ENCODE measurements around the gene ADCY5. TPM values are rescaled to one million over a fixed set of nuclear protein-coding genes. Genes with fewer than 3 reads are reported as not detected.

ADCY5 gene
- total RNA-seq, 1 donor from 2014 or later, result not detected

DNA sequence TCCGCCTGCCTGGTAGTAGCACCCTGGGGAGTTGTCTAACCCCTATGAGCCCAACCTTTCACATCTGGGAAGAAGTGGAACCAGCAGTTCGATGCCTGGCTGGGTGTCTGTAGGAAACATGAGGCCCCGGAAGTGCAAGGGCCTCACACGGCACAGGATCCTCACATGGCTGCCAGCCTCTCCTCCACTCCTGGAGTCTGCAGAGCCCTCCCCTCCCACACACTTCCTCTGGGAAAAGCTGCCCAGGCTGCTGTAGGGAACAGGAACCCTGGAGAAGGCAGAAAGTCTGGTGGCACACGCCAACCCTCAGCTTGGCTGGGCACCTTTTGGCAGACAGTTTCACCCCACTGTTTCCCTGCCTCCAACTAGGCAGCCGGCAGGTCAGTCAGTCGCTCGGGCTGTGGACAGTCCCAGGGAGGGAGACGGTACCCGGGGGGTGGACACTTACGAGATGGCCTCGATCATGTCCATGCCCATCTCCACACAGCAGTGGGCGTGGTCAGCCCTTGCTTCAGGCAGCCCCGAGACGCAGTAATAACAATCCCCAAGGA lies 118.4 kb downstream of the ADCY5 start:
- Histone ChIP-seq H3K36me3 (ENCODE audit: control insufficient read depth, insufficient read depth, low read length) (no peaks in the 10 kb centered on the region), H3K4me3 (ENCODE audit: low read depth, low read length) (no peak overlapping the region), H3K27me3 (ENCODE audit: control insufficient read depth, insufficient read depth, low read length) (peaks cover 2% of the 10 kb centered on the region)
- FAIRE-seq, result no peak
- no peak for DNase-seq (ENCODE audit: low read depth)
- TF ChIP-seq, protein P1, sequence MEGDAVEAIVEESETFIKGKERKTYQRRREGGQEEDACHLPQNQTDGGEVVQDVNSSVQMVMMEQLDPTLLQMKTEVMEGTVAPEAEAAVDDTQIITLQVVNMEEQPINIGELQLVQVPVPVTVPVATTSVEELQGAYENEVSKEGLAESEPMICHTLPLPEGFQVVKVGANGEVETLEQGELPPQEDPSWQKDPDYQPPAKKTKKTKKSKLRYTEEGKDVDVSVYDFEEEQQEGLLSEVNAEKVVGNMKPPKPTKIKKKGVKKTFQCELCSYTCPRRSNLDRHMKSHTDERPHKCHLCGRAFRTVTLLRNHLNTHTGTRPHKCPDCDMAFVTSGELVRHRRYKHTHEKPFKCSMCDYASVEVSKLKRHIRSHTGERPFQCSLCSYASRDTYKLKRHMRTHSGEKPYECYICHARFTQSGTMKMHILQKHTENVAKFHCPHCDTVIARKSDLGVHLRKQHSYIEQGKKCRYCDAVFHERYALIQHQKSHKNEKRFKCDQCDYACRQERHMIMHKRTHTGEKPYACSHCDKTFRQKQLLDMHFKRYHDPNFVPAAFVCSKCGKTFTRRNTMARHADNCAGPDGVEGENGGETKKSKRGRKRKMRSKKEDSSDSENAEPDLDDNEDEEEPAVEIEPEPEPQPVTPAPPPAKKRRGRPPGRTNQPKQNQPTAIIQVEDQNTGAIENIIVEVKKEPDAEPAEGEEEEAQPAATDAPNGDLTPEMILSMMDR (IDR thresholded peaks at IDR 0.05; ENCODE audit: insufficient read depth, low read length, severe bottlenecking), result no peak

DNA sequence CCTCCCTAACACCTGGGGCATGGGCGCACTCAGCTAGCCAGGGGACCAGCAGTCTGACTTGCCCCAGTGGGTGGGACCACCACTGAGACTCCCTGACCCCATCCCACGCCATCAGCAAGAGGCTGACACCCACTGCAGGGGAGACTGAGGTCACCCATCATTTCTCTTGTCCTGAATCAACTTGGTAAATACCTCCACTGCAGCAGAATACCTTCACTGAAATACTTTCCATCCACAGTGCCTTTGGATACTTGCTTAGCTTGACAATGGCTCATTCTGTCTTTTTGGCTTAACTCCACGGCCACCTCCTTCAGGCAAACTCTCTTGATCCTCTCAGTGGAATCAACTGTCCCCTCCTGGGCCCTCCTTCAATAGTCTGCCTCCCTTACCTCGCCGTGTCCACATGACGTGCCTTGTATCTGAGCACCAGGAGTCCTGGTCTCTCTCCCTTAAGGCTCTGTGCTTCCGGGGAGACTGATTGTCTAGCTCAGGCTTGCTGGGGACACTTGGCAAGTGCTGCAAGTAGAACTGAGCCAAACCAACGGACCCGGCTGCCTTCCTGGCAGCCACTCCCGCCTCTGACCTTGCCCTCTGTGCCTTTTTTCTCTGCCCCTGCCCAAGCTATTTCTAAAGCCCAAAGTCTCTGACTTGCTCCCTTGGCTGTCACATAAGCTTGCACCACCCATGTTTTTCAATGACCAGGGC lies 119.1 kb downstream of the ADCY5 start:
- DNase-seq (ENCODE audit: low read depth) (no peak), FAIRE-seq (peak; percentile 28)
- TF ChIP-seq, protein P1 (IDR thresholded peaks at IDR 0.05; ENCODE audit: insufficient read depth, low read length, severe bottlenecking), result no peak
- Histone ChIP-seq H3K27me3 (ENCODE audit: control insufficient read depth, insufficient read depth, low read length) (peaks cover 3% of the 10 kb centered on the region), H3K4me3 (ENCODE audit: low read depth, low read length) (no peak overlapping the region), H3K36me3 (ENCODE audit: control insufficient read depth, insufficient read depth, low read length) (no peaks in the 10 kb centered on the region)

DNA sequence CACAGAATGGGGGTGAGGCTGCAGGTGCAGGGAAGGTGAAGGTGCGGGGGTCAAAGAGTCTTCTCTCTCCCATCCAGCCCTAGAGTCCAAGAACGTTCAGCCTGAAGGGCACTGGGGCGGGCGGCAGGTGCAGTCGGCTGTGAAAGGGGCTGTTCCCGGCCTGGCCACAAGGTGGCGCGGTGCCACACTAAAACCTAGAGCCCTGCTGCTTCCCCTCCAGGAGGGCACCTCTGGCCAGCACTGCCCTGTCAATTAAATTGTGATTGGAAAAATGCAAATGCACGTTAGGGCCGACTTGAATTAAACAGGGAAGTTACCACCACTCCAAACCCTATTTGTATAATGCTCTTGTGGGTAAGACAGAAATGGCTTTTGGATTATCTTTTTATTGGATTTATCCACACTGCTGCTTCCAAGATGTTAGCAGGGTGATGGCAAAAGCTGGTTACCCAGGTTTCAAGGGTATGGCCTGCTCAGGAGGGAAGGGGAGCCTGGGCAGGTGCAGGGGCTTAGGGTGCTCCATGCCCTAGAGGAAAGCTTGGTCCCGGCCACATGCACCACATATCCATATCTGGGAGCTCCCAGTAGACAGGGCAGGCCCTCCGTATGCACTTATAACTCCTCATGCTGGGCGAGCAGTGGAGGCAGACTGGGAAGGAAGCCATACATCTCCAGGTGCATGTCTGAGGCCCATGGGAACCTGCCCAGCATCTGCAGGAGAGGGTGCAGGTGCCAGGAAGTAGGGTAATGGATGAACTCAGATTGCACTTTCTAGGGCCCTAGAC lies 119.8 kb downstream of the ADCY5 start:
- no peaks in the 10 kb centered on the region for H3K36me3 ChIP-seq (ENCODE audit: control insufficient read depth, insufficient read depth, low read length)
- no peak overlapping the region for H3K4me3 ChIP-seq (ENCODE audit: low read depth, low read length)
- FAIRE-seq (no peak), DNase-seq (ENCODE audit: low read depth) (peak; percentile 31)
- TF ChIP-seq, protein P1 (IDR thresholded peaks at IDR 0.05; ENCODE audit: insufficient read depth, low read length, severe bottlenecking), result peak; percentile 87
- H3K27me3 ChIP-seq (ENCODE audit: control insufficient read depth, insufficient read depth, low read length), result peaks cover 3% of the 10 kb centered on the region

DNA sequence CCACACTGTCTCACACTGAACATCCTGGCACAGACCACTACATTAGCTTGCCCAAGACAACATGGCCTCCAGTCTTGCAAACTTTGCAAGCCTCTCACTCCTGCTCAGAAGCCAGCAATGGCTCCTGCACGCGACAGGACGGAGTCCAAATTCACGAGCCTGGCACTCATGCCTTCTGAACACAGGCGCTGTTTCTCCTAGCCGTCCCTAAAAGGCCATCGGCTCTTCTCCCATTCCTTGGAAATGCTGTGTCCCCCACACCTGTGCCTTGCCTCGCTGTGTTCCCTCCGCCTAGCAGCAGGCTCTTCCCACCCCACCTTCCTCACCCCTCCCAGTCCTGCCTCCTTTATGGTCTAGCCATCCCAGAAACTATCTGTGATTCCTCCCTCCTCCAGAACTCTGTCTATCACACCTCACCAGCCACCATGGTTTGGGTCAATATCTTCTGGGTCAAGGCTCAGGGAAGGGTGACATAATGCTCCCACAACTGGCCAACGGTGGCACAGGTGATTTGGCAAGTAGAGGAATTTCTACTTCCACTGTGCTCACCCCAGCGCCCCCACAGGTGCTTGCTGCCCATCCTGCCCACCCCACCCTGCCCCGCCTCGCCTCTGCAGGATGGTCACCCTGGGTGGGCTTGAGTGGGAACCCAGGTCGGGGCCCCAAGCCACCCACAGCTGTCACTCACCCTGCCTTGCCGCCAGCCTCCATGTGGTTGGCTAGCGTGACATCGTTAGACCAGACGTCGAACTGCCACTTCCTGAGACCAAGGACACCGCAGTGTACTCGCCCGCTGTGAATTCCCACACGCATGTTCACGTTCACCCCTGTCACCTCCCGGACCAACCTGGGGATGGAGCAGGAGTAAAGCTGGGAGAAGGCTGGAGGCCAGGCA lies 120.7 kb downstream of the ADCY5 start:
- DNase-seq (ENCODE audit: low read depth) (no peak), FAIRE-seq (no peak)
- Histone ChIP-seq H3K27me3 (ENCODE audit: control insufficient read depth, insufficient read depth, low read length) (peaks cover 5% of the 10 kb centered on the region), H3K4me3 (ENCODE audit: low read depth, low read length) (no peak overlapping the region), H3K36me3 (ENCODE audit: control insufficient read depth, insufficient read depth, low read length) (no peaks in the 10 kb centered on the region)
- TF ChIP-seq, protein P1 (IDR thresholded peaks at IDR 0.05; ENCODE audit: insufficient read depth, low read length, severe bottlenecking), result no peak

DNA sequence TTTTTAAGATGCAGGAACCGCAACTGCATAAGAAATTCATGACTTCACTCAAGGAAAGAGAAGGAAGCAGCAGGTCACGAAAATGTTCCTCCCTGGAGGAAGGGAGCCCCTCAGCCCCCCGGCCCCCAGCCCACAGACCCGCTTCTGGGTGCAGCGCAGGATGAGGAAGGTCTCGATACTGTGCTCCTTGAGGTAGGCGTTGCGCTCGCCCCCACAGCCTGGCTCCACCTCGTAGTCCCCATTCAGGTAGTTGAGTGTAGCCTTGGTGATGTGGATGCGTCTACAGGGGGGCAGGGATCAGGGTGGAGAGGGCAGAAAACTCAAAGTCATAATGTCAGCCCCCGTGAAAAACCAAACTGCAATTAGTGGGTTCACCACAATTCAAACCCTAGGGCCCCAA lies 121.4 kb downstream of the ADCY5 start:
- TF ChIP-seq, protein P1 (IDR thresholded peaks at IDR 0.05; ENCODE audit: insufficient read depth, low read length, severe bottlenecking), result no peak
- Histone ChIP-seq H3K27me3 (ENCODE audit: control insufficient read depth, insufficient read depth, low read length) (peaks cover 7% of the 10 kb centered on the region), H3K4me3 (ENCODE audit: low read depth, low read length) (no peak overlapping the region), H3K36me3 (ENCODE audit: control insufficient read depth, insufficient read depth, low read length) (no peaks in the 10 kb centered on the region)
- DNase-seq (ENCODE audit: low read depth), result no peak
- FAIRE-seq, result no peak

Data from bronchial epithelial cell (primary cell).